ENCODE results near the gene KRT16.
"Not testable (repeated sequence)": the region's sequence is repeated elsewhere in the genome, so short reads cannot be mapped to it uniquely, and the experiment has no call there.

Gene KRT16

GRCh38 chr17:41629826-41630670, 17.5 kb upstream of the KRT16 start:
- peaks cover 0 to 12% (median 0%) of the 10 kb centered on the region in 10 experiments; a peak in 4 of 20 replicates for H3K4me1 ChIP-seq
- H4K20me1 ChIP-seq = no peaks in the 10 kb centered on the region; a peak in 1 of 22 replicates
- H3K9me3 ChIP-seq (replicated peaks in 1 of 11) = no peaks in the 10 kb centered on the region
- H3K27ac ChIP-seq = no peak overlapping the region
- peak overlapping the region in 2 of 11 experiments; percentile 44; a peak in 3 of 22 replicates for H3K4me2 ChIP-seq
- H3K9ac ChIP-seq = no peak overlapping the region
- no peak for TF ChIP-seq Cebpa-rat (IDR thresholded peaks at IDR 0.05)
- H3K36me3 ChIP-seq = no peaks in the 10 kb centered on the region
- H3K4me3 ChIP-seq = no peak overlapping the region
- no peaks in the 10 kb centered on the region for H3K27me3 ChIP-seq

GRCh38 chr17:41629316-41629715, 16.7 kb upstream of the KRT16 start:
- Histone ChIP-seq H3K4me1 (peaks cover 5 to 17% (median 6%) of the 10 kb centered on the region in 10 experiments), H3K27ac (no peak overlapping the region), H3K36me3 (no peaks in the 10 kb centered on the region), H3K4me2 (peak overlapping the region in 1 of 11 experiments; percentile 19; a peak in 1 of 22 replicates), H3K9ac (no peak overlapping the region), H3K9me3 (replicated peaks in 1 of 11) (no peaks in the 10 kb centered on the region), H3K4me3 (no peak overlapping the region), H3K27me3 (no peaks in the 10 kb centered on the region), H4K20me1 (no peaks in the 10 kb centered on the region; a peak in 1 of 22 replicates)
- no peak for TF ChIP-seq Cebpa-rat (IDR thresholded peaks at IDR 0.05)

GRCh38 chr17:41628621-41629255, 16.2 kb upstream of the KRT16 start:
- not testable (repeated sequence) for H3K27me3 ChIP-seq; H3K9me3 ChIP-seq (replicated peaks in 1 of 11); H3K27ac ChIP-seq; H3K36me3 ChIP-seq; H3K4me3 ChIP-seq; H4K20me1 ChIP-seq; H3K4me2 ChIP-seq; H3K9ac ChIP-seq
- H3K4me1 ChIP-seq = peaks cover 7 to 20% (median 10%) of the 10 kb centered on the region in 10 experiments

- not testable (repeated sequence) for H3K36me3 ChIP-seq; H3K27me3 ChIP-seq; H3K4me3 ChIP-seq; H3K9ac ChIP-seq; H4K20me1 ChIP-seq; H3K27ac ChIP-seq; H3K4me2 ChIP-seq; H3K9me3 ChIP-seq (replicated peaks in 1 of 11)
- H3K4me1 ChIP-seq = peaks cover 7 to 20% (median 13%) of the 10 kb centered on the region in 10 experiments
Observed at GRCh38 chr17:41628073-41628370, 15.5 kb upstream of the KRT16 start.

- Histone ChIP-seq H3K27ac (no peak overlapping the region), H3K27me3 (no peaks in the 10 kb centered on the region), H3K9ac (no peak overlapping the region)
Observed at GRCh38 chr17:41627316-41628072, 14.9 kb upstream of the KRT16 start.

GRCh38 chr17:41626914-41627295, 14.3 kb upstream of the KRT16 start:
- not testable (repeated sequence) for H3K27ac ChIP-seq; H3K36me3 ChIP-seq; H3K27me3 ChIP-seq; H4K20me1 ChIP-seq; H3K9me3 ChIP-seq (replicated peaks in 1 of 11); H3K4me3 ChIP-seq; H3K4me2 ChIP-seq; H3K9ac ChIP-seq
- peaks cover 7 to 20% (median 13%) of the 10 kb centered on the region in 10 experiments for H3K4me1 ChIP-seq

More at GRCh38 chr17:41627316-41628072, 14.9 kb upstream of the KRT16 start:
- no peak for TF ChIP-seq Cebpa-rat (IDR thresholded peaks at IDR 0.05)
- no peak overlapping the region for H3K4me3 ChIP-seq
- H3K4me1 ChIP-seq = peaks cover 7 to 20% (median 13%) of the 10 kb centered on the region in 10 experiments
- H3K4me2 ChIP-seq = no peak overlapping the region
- H3K9me3 ChIP-seq (replicated peaks in 1 of 11) = no peaks in the 10 kb centered on the region
- no peaks in the 10 kb centered on the region for H3K36me3 ChIP-seq
- no peaks in the 10 kb centered on the region for H4K20me1 ChIP-seq

GRCh38 chr17:41626028-41626913, 13.7 kb upstream of the KRT16 start:
- H3K9me3 ChIP-seq (replicated peaks in 1 of 11); H3K36me3 ChIP-seq; H3K4me3 ChIP-seq; H3K4me2 ChIP-seq; H3K27ac ChIP-seq; H4K20me1 ChIP-seq; H3K9ac ChIP-seq; H3K27me3 ChIP-seq: not testable (repeated sequence)
- H3K4me1 ChIP-seq = peaks cover 7 to 20% (median 13%) of the 10 kb centered on the region in 10 experiments

- no peak overlapping the region for H3K9ac ChIP-seq
- peaks cover 7 to 20% (median 13%) of the 10 kb centered on the region in 10 experiments for H3K4me1 ChIP-seq
- H3K36me3 ChIP-seq = no peaks in the 10 kb centered on the region
- no peak overlapping the region for H3K4me3 ChIP-seq
- no peak overlapping the region for H3K4me2 ChIP-seq
- H3K27me3 ChIP-seq = no peaks in the 10 kb centered on the region
- H4K20me1 ChIP-seq = no peaks in the 10 kb centered on the region
- no peaks in the 10 kb centered on the region for H3K9me3 ChIP-seq (replicated peaks in 1 of 11)
- no peak overlapping the region for H3K27ac ChIP-seq
- TF ChIP-seq Cebpa-rat (IDR thresholded peaks at IDR 0.05) = no peak
Observed at GRCh38 chr17:41625602-41626001, 13.0 kb upstream of the KRT16 start.
